ENCODE data around the gene FMN1. TPM values are rescaled to one million over a fixed set of nuclear protein-coding genes. Genes with fewer than 3 reads are reported as not detected.

Gene FMN1
- total and polyA plus RNA-seq, 8 donors: 1.9 to 10.2 (median 3.0) TPM

DNA sequence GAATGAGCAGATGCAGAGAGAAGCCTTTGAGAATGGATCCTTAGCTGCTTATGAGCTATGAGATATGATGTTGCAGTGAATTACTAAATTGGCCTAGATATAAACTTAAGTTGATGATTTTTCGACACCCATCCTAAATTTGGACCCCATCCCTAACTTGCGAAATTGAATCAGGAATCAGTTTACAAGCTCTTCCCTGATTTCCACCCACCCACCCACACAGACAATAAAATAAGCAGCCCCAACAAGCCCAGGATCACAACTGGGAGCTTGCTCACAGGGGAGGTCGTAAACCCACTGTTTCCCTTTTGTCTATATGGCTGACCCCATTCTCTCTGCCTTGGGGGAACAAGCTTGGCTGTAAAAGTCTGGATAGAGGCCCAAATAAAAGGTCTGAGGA, 419.4 kb downstream of the FMN1 start:
- Histone ChIP-seq H3K27me3 (no peaks in the 10 kb centered on the region), H3K36me3 (no peaks in the 10 kb centered on the region), H3K27ac (no peak overlapping the region), H3K4me1 (no peaks in the 10 kb centered on the region), H3K4me3 (no peak overlapping the region), H3K9me3 (no peaks in the 10 kb centered on the region)
- FAIRE-seq (no peak), ATAC-seq (no peak), DNase-seq (no peak)
- 72 to 87% methylated on average over 3 of the region's 3 CpGs for WGBS, 2 donors
- intact Hi-C loops (cut with DNase I): no loop called here
- TF ChIP-seq, protein P1, sequence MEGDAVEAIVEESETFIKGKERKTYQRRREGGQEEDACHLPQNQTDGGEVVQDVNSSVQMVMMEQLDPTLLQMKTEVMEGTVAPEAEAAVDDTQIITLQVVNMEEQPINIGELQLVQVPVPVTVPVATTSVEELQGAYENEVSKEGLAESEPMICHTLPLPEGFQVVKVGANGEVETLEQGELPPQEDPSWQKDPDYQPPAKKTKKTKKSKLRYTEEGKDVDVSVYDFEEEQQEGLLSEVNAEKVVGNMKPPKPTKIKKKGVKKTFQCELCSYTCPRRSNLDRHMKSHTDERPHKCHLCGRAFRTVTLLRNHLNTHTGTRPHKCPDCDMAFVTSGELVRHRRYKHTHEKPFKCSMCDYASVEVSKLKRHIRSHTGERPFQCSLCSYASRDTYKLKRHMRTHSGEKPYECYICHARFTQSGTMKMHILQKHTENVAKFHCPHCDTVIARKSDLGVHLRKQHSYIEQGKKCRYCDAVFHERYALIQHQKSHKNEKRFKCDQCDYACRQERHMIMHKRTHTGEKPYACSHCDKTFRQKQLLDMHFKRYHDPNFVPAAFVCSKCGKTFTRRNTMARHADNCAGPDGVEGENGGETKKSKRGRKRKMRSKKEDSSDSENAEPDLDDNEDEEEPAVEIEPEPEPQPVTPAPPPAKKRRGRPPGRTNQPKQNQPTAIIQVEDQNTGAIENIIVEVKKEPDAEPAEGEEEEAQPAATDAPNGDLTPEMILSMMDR (IDR thresholded peaks at IDR 0.05): no peak

DNA sequence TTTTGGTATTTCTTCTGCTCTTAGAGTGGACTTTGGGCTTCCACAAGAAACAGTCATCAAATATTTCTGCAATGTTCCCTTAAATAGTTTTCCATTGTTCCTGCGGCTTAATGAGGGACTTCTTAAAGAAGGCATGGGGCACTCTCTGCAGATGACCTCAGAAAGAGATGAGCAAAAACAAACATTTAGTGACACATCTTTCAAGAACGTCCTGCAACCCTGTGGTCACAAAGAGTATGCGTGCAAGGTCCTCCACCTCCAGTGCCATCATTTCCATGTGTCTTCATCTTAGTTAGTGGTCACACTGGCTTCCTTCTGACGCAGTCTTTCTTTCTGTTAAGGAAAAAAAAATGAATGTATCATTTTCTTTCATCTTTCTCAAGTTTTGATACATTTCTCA, 420.5 kb downstream of the FMN1 start:
- intact Hi-C loops (cut with DNase I): no loop called here
- ATAC-seq (no peak), FAIRE-seq (no peak), DNase-seq (no peak)
- H3K4me1 ChIP-seq: no peaks in the 10 kb centered on the region
- no peaks in the 10 kb centered on the region for H3K9me3 ChIP-seq
- WGBS, 2 donors: 73 to 93% methylated on average over 4 of the region's 4 CpGs
- H3K27me3 ChIP-seq: no peaks in the 10 kb centered on the region
- TF ChIP-seq, protein P1 (IDR thresholded peaks at IDR 0.05): no peak
- no peaks in the 10 kb centered on the region for H3K36me3 ChIP-seq
- H3K27ac ChIP-seq: no peak overlapping the region
- H3K4me3 ChIP-seq: no peak overlapping the region

DNA sequence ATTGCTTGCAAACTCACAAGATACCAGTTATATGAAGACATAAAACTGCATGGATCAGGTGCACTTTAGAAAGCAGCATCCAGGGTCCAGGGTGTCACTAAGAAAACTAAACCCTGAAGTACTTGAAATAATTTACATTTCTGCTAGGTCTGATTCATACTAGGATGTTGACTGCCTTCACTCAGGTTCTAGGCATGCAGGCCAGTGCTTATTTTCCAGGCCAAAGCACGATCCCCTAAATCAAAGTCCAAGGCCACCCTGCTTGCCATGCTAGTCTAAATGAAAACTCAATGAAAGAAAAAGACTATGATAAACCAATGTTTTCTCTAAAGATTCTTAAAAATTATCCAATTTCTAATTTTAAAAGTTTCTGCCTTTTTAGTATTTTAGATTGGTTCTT, 427.3 kb downstream of the FMN1 start:
- Histone ChIP-seq H3K4me3 (no peak overlapping the region), H3K36me3 (no peaks in the 10 kb centered on the region), H3K4me1 (no peaks in the 10 kb centered on the region), H3K27ac (no peak overlapping the region), H3K27me3 (no peaks in the 10 kb centered on the region), H3K9me3 (no peaks in the 10 kb centered on the region)
- TF ChIP-seq, protein P1 (IDR thresholded peaks at IDR 0.05): no peak
- ATAC-seq: peak in 1 of 4 donors; percentile 37
- intact Hi-C loops (cut with DNase I): no loop called here
- DNase-seq: no peak
- no peak for FAIRE-seq
- WGBS, 2 donors: 33 to 39% methylated on average over 1 of the region's 1 CpG

DNA sequence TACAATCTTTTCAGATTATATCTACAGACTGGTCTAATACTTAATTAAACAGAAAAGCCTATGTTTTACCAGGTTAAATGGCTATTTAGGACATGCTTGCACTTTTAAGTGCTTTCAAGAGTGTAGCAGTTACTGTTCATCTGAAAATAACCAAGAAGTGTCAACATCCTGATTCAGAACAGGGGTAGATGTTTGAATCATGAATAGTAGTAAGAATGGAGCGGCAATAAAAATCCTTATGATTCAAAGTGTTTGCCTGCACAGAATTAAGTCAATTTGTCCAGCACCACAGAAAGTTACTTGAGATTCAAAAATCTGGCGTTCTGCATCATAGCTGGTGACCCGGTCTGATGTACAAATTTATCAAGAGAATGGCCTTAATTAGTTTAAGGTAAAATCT, 428.4 kb downstream of the FMN1 start:
- no peaks in the 10 kb centered on the region for H3K27me3 ChIP-seq
- TF ChIP-seq, protein P1 (IDR thresholded peaks at IDR 0.05): no peak
- intact Hi-C loops (cut with DNase I): no loop called here
- DNase-seq: no peak
- H3K36me3 ChIP-seq: no peaks in the 10 kb centered on the region
- no peaks in the 10 kb centered on the region for H3K9me3 ChIP-seq
- no peak for ATAC-seq
- no peaks in the 10 kb centered on the region for H3K4me1 ChIP-seq
- no peak for FAIRE-seq
- no peak overlapping the region for H3K4me3 ChIP-seq
- H3K27ac ChIP-seq: no peak overlapping the region
- WGBS, 2 donors: 79 to 81% methylated on average over 3 of the region's 3 CpGs

DNA sequence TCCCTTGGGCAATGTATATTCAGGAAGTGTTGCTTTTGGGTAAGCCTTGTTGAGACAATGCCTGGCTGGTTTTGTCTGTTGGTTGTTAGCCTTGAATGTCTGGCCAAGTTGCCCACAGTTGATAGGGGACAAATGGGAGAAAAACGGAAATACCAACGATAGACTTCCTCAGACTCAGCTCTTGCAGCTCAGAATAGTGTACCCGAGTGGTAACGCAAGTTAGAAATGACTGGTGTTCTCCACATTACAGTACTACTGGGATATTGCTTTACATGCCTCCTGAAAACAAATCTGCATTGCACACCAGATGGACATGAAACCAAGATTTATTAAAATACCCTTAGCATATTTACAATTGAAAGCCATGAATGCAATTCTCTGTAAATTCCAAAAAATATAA, 429.3 kb downstream of the FMN1 start:
- no peaks in the 10 kb centered on the region for H3K27me3 ChIP-seq
- DNase-seq: no peak
- no peaks in the 10 kb centered on the region for H3K36me3 ChIP-seq
- no peak overlapping the region for H3K27ac ChIP-seq
- 58 to 59% methylated on average over 4 of the region's 4 CpGs for WGBS, 2 donors
- H3K4me3 ChIP-seq: no peak overlapping the region
- intact Hi-C loops (cut with DNase I): no loop called here
- H3K9me3 ChIP-seq: no peaks in the 10 kb centered on the region
- no peaks in the 10 kb centered on the region for H3K4me1 ChIP-seq
- no peak for ATAC-seq
- TF ChIP-seq, protein P1 (IDR thresholded peaks at IDR 0.05): no peak
- FAIRE-seq: no peak
